Measurements from ENCODE around the gene HSD3B7. TPM values are rescaled to one million over a fixed set of nuclear protein-coding genes. Genes with fewer than 3 reads are reported as not detected.

HSD3B7 gene
- total and polyA plus RNA-seq, 7 donors: 9.0 to 36.1 (median 15.5) TPM

DNA sequence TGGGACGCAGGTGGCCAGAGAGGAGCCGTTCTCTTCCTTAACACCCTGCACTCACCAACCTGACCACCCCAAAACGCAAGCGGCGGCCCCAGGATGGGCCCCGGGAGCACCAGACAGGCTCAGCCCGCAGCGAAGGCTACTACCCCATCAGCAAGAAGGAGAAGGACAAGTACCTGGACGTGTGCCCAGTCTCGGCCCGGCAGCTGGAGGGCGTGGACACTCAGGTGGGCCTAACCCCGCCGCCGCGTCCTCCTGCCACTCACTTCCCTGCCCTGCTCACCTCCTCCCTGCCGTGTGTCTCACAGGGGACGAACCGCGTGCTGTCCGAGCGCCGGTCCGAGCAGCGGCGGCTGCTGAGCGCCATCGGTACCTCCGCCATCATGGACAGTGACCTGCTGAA lies 4.6 kb upstream of the HSD3B7 start:
- no peak overlapping the region for H3K4me3 ChIP-seq
- WGBS, 2 donors: 79 to 93% methylated on average over 29 of the region's 29 CpGs
- DNase-seq: no peak
- no peak for TF ChIP-seq EP300 (IDR thresholded peaks at IDR 0.05)
- TF ChIP-seq POLR2A (IDR thresholded peaks at IDR 0.05): no peak
- no peak for TF ChIP-seq POLR2AphosphoS5 (IDR thresholded peaks at IDR 0.05)
- TF ChIP-seq, protein P1, sequence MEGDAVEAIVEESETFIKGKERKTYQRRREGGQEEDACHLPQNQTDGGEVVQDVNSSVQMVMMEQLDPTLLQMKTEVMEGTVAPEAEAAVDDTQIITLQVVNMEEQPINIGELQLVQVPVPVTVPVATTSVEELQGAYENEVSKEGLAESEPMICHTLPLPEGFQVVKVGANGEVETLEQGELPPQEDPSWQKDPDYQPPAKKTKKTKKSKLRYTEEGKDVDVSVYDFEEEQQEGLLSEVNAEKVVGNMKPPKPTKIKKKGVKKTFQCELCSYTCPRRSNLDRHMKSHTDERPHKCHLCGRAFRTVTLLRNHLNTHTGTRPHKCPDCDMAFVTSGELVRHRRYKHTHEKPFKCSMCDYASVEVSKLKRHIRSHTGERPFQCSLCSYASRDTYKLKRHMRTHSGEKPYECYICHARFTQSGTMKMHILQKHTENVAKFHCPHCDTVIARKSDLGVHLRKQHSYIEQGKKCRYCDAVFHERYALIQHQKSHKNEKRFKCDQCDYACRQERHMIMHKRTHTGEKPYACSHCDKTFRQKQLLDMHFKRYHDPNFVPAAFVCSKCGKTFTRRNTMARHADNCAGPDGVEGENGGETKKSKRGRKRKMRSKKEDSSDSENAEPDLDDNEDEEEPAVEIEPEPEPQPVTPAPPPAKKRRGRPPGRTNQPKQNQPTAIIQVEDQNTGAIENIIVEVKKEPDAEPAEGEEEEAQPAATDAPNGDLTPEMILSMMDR (IDR thresholded peaks at IDR 0.05): no peak
- peaks cover 25 to 90% (median 53%) of the 10 kb centered on the region in 4 donors for H3K36me3 ChIP-seq
- peaks cover 0 to 5% (median 4%) of the 10 kb centered on the region in 4 donors for H3K4me1 ChIP-seq
- H3K27me3 ChIP-seq: no peaks in the 10 kb centered on the region
- intact Hi-C loops (cut with DNase I): no loop called here
- no peaks in the 10 kb centered on the region for H3K9me3 ChIP-seq
- H3K27ac ChIP-seq: no peak overlapping the region

DNA sequence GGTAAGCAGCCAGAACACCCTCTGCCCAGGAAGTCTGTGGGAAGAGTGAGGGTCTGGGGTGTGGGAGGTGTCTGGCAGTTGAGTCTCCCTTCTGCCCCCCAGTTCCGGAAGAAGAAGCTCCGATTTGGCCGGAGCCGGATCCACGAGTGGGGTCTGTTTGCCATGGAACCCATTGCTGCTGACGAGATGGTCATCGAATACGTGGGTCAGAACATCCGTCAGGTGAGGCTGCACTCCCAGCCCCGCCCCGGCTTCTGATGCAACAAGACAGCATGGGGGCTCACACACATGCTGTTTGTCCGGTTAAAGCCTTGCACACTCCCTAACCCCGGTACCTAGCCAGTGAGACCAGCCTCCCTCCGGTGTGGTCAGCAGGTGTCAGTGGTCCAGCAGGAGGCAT lies 4.0 kb upstream of the HSD3B7 start:
- Histone ChIP-seq H3K27ac (no peak overlapping the region), H3K4me3 (no peak overlapping the region), H3K36me3 (peaks cover 25 to 85% (median 49%) of the 10 kb centered on the region in 4 donors), H3K27me3 (no peaks in the 10 kb centered on the region), H3K4me1 (peaks cover 0 to 10% (median 9%) of the 10 kb centered on the region in 4 donors), H3K9me3 (no peaks in the 10 kb centered on the region)
- WGBS, 2 donors: 94 to 96% methylated on average over 14 of the region's 14 CpGs
- TF ChIP-seq EP300 (IDR thresholded peaks at IDR 0.05) (no peak), POLR2A (IDR thresholded peaks at IDR 0.05) (no peak), POLR2AphosphoS5 (IDR thresholded peaks at IDR 0.05) (no peak)
- TF ChIP-seq, protein P1 (IDR thresholded peaks at IDR 0.05): no peak
- DNase-seq: no peak
- intact Hi-C loops (cut with DNase I): no loop called here

DNA sequence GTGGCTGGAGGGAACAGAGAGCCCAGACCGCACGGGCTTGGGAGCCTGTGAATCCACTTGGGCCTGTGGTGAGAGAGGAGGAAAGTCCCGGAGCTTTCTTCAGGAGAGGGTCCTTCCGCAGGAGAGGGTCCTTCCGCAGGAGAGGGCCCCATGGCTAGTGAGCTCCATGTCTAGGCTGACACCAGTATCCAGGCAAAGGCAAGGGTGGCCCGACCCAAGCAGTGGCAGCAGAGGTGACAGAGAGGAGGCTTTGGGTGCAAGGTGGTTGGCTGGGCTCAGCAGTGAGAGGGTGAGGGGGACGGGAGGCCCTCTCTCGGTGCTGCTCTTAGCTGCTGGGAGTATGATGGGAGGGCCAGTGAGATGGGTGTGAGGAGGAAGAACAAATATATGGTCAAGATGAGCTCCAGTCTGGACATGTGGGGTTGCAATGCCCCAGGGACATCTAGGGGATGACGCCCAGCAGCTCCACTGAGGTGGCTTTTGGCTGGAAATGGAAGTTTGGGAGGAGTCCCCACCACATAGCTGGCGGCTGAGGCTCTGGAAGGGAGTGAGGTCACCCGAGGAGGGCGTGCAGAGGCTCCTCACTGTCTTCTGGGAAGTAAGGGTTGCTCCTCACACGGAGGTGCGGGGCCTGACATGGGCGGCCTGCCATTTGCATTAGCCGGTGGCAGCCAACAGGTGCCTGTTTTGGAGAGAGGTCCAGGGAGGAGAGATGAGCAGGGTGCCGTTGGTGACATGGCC lies 2.3 kb upstream of the HSD3B7 start:
- no peaks in the 10 kb centered on the region for H3K27me3 ChIP-seq
- peaks cover 9 to 69% (median 38%) of the 10 kb centered on the region in 4 donors for H3K36me3 ChIP-seq
- H3K27ac ChIP-seq: peak overlapping the region in 1 of 4 donors; percentile 38
- H3K4me3 ChIP-seq: no peak overlapping the region
- no peak for DNase-seq
- intact Hi-C loops (cut with DNase I): no loop called here
- no peaks in the 10 kb centered on the region for H3K9me3 ChIP-seq
- 87 to 89% methylated on average over 17 of the region's 17 CpGs for WGBS, 2 donors
- peaks cover 0 to 14% (median 12%) of the 10 kb centered on the region in 4 donors for H3K4me1 ChIP-seq
- TF ChIP-seq EP300 (IDR thresholded peaks at IDR 0.05) (no peak), POLR2A (IDR thresholded peaks at IDR 0.05) (no peak), POLR2AphosphoS5 (IDR thresholded peaks at IDR 0.05) (no peak)
- TF ChIP-seq, protein P1 (IDR thresholded peaks at IDR 0.05): no peak

DNA sequence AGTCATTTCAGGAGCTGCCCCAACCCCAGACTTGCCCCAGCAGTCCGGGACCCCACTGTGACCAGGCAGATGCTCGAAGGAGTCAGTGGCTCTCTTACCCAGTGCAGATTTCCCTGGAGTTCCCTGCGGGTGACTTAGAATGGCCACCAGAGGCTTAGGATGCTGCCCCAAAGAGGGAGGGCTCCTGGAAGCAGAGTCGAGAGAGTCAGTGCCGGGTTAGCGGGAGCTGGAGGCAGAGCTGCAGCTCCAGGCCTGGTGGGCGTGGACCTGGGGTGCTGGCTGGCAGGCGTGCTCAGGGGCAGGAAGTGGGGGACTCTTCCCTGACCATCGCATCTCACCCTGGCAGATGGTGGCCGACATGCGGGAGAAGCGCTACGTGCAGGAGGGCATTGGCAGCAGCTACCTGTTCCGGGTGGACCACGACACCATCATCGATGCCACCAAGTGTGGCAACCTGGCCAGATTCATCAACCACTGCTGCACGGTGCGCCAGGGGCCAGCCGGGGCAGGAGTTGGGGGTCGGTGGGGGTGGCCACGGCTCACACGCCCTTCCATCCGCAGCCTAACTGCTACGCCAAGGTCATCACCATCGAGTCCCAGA lies 1.6 kb upstream of the HSD3B7 start:
- Histone ChIP-seq H3K4me1 (peaks cover 0 to 14% (median 12%) of the 10 kb centered on the region in 4 donors), H3K4me3 (no peak overlapping the region), H3K9me3 (no peaks in the 10 kb centered on the region), H3K27ac (peak overlapping the region in 1 of 4 donors; percentile 38), H3K27me3 (no peaks in the 10 kb centered on the region), H3K36me3 (peaks cover 8 to 67% (median 40%) of the 10 kb centered on the region in 4 donors)
- intact Hi-C loops (cut with DNase I): no loop called here
- DNase-seq: no peak
- TF ChIP-seq, protein P1 (IDR thresholded peaks at IDR 0.05): no peak
- TF ChIP-seq EP300 (IDR thresholded peaks at IDR 0.05) (no peak), POLR2A (IDR thresholded peaks at IDR 0.05) (no peak), POLR2AphosphoS5 (IDR thresholded peaks at IDR 0.05) (no peak)
- WGBS, 2 donors: 86 to 89% methylated on average over 25 of the region's 25 CpGs
